Stimulated activated CD8-positive, alpha-beta memory T cell treated with anti-CD3 and anti-CD28 coated beads, Interleukin-12 subunit alpha, Interleukin-12 subunit beta, amount 100 ng/mL, for 1 hour (primary cell): Measurements from ENCODE around the gene PGC.

Experiments
- DNase-seq: peaks from one replicate; pipeline ENCODE4 v3.0.0-alpha.2; 2020; ENCODE audit warnings: low read depth

Gene PGC

GRCh38 chr6:41730531-41731436, 16.4 kb downstream of the PGC start:
- DNase-seq = no peak

DNA sequence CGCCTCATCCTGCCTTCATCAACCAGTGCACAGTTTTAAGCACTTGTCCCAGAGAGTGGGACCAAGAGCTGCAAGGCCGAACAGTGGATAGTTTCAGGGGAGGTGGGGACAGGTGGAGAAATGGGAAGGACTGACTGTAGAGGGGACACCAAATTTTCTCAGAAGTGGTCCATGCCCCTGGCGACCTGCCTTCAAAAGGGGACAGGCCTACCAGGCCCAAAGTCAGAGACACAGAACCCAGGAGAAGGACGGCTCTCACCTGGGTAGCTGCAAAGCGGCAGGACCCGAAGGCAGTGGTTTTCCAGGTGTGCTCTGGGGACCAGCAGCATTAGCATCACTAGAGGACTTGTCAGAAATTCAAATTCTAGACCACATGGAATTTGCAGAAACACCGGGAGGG, 17.6 kb downstream of the PGC start:
- no peak for DNase-seq

- no peak for DNase-seq
Measured at GRCh38 chr6:41728954-41729353, 18.2 kb downstream of the PGC start.

DNA sequence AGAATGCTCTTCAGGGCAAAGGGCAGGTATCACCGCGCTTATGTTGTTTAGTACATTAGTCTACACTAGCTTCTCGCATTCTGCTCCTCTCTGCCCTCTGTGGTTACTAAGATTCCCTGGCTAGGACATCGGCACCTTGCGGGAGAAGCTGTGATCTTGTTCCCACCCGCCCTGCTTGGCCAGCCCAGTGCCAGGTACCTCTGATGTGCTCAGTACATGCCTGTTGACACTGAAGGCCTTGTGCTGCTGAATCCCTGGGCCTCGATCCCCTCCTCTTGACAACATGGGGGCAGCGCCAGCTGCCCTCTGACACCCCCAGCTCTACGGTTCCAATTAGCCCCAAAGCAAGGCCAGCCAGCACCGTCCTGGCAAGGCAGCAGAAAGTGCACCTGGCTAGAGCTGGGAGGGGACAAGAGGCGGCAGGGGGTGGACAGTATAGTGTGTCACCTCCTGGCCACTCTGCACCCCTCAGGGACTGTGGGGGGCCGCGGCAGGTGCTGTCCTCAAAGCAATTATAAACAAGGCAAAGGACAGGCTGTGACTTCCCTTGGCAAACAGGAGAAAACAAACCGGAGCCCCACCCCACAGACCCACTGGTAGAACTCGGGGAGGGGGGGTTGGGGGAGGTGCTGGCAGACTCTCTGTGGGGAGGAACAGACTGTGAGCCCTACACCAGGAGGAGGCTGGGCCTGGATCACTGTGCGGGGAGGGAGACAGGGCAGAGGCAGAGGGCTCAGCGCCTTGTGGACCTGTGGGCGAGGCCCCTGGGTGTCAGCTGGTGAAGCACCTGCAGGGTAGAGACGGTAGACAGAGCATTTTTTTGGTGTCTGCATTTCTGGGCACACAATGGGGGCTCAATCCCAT, 18.9 kb downstream of the PGC start:
- DNase-seq = no peak

GRCh38 chr6:41727705-41728072, 19.5 kb downstream of the PGC start:
- DNase-seq = no peak

GRCh38 chr6:41726876-41727275, 20.3 kb downstream of the PGC start:
- DNase-seq = no peak

DNA sequence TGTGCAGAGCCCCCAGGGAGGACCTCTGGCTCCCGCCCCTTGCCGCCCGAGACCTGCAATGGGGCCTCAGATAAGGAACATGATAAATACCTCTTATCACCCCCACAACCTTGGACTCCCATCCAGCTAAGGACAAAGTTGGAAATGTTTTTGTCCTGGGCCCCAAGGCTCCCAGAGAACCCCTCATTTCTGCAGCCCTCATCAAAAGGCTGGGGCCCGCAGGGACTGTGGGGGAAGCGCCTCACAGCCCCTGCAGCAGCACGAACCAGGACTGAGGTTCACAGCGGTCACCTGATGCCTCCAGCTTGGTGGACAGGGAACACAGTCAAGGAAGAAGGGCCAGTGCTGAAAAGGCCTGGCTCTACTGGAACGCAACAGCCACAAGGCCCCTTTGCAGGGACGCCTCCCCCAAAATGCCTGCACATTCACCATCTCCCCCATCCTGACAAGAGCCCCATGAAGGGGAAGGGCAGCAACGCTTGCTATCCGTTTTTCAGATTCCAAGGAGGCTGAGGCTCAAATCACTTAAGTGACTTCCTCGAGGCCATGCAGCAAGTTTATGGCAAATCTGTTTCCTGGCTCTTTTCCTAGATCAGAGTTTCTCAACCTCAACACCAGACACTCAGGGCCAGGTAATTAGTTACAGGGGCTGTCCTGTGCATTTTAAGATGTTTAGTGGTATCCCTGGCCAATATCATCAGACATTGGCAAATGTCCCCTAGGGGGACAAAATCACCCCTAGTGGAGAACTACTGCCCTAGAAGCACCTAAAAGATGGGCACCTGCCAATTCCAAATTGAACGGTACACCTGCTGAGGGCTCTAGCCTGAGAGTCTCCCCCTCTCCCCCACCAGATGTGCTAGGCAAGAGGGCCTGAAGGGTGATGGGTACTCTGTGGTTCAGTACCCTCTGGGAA, 22.4 kb downstream of the PGC start:
- no peak for DNase-seq

DNA sequence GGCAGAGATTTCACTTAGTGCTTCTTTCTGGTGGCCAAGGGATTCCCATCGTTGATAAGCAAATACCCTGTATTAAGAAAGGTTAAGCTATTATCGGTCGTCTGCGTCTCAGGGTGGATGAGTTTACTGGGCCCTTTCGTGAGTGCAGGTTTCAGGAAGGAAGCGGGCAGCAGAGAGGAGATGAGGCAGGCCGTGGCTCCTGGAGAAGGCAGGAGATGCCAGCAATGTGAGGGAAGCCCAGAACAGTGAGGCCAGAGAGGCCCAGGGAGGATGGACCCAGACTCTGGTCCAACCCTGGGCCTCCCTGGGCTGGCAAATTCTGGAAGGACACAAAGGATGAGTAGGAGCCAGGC, 23.0 kb downstream of the PGC start:
- DNase-seq = no peak

DNA sequence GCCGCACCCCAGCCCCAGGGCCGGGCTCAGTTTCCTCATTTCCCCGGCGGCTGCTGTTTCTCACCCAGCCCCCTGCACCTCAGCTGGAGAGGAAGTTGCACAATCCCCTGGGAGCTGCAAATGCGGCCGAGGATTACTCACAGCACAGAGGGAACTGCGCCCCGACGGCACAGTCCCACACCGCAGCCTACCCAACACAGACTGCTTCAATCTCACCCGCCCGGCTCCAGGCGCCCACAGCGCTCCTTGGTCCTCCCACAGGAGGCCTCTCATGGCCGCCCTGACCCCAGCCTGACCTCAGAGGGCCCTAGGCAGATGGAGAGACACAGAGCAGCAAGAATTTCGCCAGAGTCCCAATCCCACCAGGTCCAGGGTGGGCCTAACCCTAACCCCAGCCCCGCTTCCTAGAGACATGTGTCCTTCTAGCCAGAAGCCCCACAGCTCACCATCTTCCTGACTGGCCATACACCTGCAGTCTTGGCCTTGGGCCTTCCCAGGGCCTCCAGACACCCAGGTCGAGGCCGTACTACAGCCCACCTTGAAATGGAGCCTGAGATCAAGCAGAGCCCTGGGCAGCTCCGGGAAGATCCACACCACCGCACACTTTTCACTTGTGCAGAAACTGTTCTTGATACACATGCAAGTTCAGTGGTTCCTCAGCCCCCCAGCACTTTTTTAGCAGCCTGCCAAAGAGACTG, 23.5 kb downstream of the PGC start:
- no peak for DNase-seq

- DNase-seq = no peak
Measured at GRCh38 chr6:41722969-41723529, 24.1 kb downstream of the PGC start.

DNA sequence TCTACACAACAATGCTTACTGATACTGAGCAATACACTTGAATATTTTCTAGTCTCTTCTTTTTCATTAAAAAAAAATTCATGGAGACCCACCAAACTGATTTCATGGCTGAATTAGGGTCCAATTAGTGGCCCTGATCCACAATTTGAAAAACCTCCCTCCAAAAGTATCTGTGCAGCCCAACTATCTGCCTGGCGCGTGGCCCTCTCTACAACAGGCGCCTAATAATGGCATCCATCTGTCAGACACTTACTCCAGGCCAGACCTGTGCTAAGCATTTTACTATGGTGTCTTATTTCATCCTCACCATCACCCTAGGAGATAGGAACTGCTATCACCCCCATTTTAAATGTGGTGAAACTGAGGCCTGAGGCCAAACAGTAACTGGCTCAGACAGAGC, 25.8 kb downstream of the PGC start:
- DNase-seq = no peak

DNA sequence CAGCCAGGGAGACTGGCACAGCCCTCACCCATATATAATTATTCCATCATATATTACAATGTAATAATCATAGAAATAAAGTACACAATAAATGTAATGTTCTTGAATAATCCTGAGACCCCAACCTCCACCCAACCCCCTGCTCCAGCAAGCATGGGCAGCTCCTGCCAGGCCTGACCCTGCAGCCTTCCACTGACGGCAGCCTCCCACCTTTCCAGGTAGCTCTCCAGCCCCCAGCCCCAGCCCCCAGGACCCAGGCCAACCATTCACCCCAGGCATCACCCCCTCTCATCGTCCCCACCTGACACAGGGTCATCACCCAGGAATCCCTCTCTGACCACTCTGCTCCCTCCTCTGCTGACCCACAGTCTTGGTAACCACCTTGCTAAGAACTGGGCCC, 26.4 kb downstream of the PGC start:
- DNase-seq = no peak

GRCh38 chr6:41720262-41720620, 27.0 kb downstream of the PGC start:
- DNase-seq = no peak

GRCh38 chr6:41719436-41720261, 27.5 kb downstream of the PGC start:
- DNase-seq = no peak

DNA sequence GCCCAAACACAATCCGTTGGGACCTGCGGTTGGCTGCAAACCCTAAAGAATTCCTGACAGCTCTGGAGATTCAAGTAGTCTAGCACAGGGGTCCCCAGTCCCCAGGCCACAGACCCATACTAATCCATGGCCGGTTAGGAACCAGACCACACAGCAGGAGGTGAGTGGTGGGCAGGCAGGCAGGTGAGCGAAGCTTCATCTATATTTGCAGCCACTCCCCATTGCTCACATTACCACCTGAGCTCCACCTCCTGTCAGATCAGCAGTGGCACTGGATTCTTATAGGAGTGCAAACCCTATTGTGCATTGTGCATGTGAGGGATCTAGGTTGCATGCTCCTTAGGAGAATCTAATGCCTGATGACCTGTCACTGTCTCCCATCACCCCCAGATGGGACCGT, 28.4 kb downstream of the PGC start:
- DNase-seq = no peak

DNA sequence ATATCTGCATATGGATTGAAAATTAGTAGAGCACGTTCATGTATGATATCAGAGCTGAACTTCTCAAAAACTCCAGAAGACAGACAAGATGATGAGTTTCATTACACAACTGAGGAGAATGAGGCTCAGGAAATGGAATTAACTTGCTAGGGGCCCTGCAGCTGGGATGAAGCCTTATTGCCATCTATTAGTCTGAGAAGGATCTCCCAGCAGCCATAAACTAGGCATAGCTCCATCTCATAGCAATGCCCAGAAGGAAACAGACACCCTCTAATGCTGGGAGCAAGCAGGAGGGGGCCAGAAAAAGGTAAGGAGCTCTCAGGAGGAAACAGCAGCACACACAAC, 29.8 kb downstream of the PGC start:
- no peak for DNase-seq

GRCh38 chr6:41716516-41717391, 30.4 kb downstream of the PGC start:
- no peak for DNase-seq

- DNase-seq = no peak
Measured at GRCh38 chr6:41715795-41716515, 31.2 kb downstream of the PGC start.
